Measurements from ENCODE around the gene MAP1LC3B2.

The MAP1LC3B2 gene

GRCh38 chr12:116591855-116592637, 32.9 kb downstream of the MAP1LC3B2 start:
- TF ChIP-seq CTCF (IDR thresholded peaks at IDR 0.05; ENCODE audit: low read depth, low read length, missing control alignments) = no peak
- DNase-seq (ENCODE audit: low read depth) = no peak
- no peak overlapping the region for H3K4me3 ChIP-seq (ENCODE audit: low read depth, low read length)

GRCh38 chr12:116592731-116593130, 33.5 kb downstream of the MAP1LC3B2 start:
- DNase-seq (ENCODE audit: low read depth) = no peak
- no peak overlapping the region for H3K4me3 ChIP-seq (ENCODE audit: low read depth, low read length)
- TF ChIP-seq CTCF (IDR thresholded peaks at IDR 0.05; ENCODE audit: low read depth, low read length, missing control alignments) = no peak

GRCh38 chr12:116594325-116595038, 35.3 kb downstream of the MAP1LC3B2 start:
- DNase-seq (ENCODE audit: low read depth) = no peak
- TF ChIP-seq CTCF (IDR thresholded peaks at IDR 0.05; ENCODE audit: low read depth, low read length, missing control alignments) = no peak
- no peak overlapping the region for H3K4me3 ChIP-seq (ENCODE audit: low read depth, low read length)

- TF ChIP-seq CTCF (IDR thresholded peaks at IDR 0.05; ENCODE audit: low read depth, low read length, missing control alignments) = no peak
- H3K4me3 ChIP-seq (ENCODE audit: low read depth, low read length) = no peak overlapping the region
- no peak for DNase-seq (ENCODE audit: low read depth)
Observed at GRCh38 chr12:116595186-116595585, 36.0 kb downstream of the MAP1LC3B2 start.

- no peak overlapping the region for H3K4me3 ChIP-seq (ENCODE audit: low read depth, low read length)
- no peak for DNase-seq (ENCODE audit: low read depth)
- TF ChIP-seq CTCF (IDR thresholded peaks at IDR 0.05; ENCODE audit: low read depth, low read length, missing control alignments) = no peak
Observed at GRCh38 chr12:116595672-116596071, 36.5 kb downstream of the MAP1LC3B2 start.

- no peak overlapping the region for H3K4me3 ChIP-seq (ENCODE audit: low read depth, low read length)
- no peak for TF ChIP-seq CTCF (IDR thresholded peaks at IDR 0.05; ENCODE audit: low read depth, low read length, missing control alignments)
Observed at GRCh38 chr12:116597886-116598285, 38.7 kb downstream of the MAP1LC3B2 start.

More at GRCh38 chr12:116597886-116598285, 38.7 kb downstream of the MAP1LC3B2 start:
- no peak for DNase-seq (ENCODE audit: low read depth)
